Renal cortical epithelial cell (primary cell): ENCODE measurements around the gene DDX51. TPM values are rescaled to one million over a fixed set of nuclear protein-coding genes. Genes with fewer than 3 reads are reported as not detected.

Experiments
- DNase-seq: peaks from one replicate; pipeline ENCODE4 v3.0.0-alpha.2; 2011; ENCODE audit warnings: low read depth
- total RNA-seq: library from RNA; depleted of rRNA; stranded (reverse); fragments of >200 nt; gene quantifications from 2 replicates; pipeline ENCODE4 v1.2.3, GENCODE V29; 2014

DDX51 gene
- total RNA-seq, 1 donor from 2014 or later, result 9.7 TPM

- no peak for DNase-seq
Measured at GRCh38 chr12:132179431-132180362, 35.6 kb upstream of the DDX51 start.

- DNase-seq, result no peak
Measured at GRCh38 chr12:132178801-132179401, 34.8 kb upstream of the DDX51 start.

- no peak for DNase-seq
Measured at GRCh38 chr12:132178316-132178715, 34.2 kb upstream of the DDX51 start.

GRCh38 chr12:132176920-132177551 lies 32.9 kb upstream of the DDX51 start:
- no peak for DNase-seq

GRCh38 chr12:132176385-132176919 lies 32.3 kb upstream of the DDX51 start:
- no peak for DNase-seq

GRCh38 chr12:132175496-132176384 lies 31.6 kb upstream of the DDX51 start:
- DNase-seq, result no peak

GRCh38 chr12:132174839-132175490 lies 30.8 kb upstream of the DDX51 start:
- DNase-seq, result no peak

- no peak for DNase-seq
Measured at GRCh38 chr12:132174015-132174838, 30.1 kb upstream of the DDX51 start.

GRCh38 chr12:132173135-132174014 lies 29.3 kb upstream of the DDX51 start:
- no peak for DNase-seq

GRCh38 chr12:132172619-132173018 lies 28.5 kb upstream of the DDX51 start:
- DNase-seq, result no peak

- DNase-seq, result no peak
Measured at GRCh38 chr12:132171968-132172521, 27.9 kb upstream of the DDX51 start.

- DNase-seq, result no peak
Measured at GRCh38 chr12:132171293-132171967, 27.3 kb upstream of the DDX51 start.

- no peak for DNase-seq
Measured at GRCh38 chr12:132170637-132171292, 26.6 kb upstream of the DDX51 start.

GRCh38 chr12:132170094-132170636 lies 26.0 kb upstream of the DDX51 start:
- DNase-seq, result peak; percentile 35

GRCh38 chr12:132169376-132169775 lies 25.3 kb upstream of the DDX51 start:
- no peak for DNase-seq

- DNase-seq, result no peak
Measured at GRCh38 chr12:132168311-132169031, 24.4 kb upstream of the DDX51 start.
